GM18498 (cell line): ENCODE data around the gene WDR83.
"Not testable (repeated sequence)": the region's sequence is repeated elsewhere in the genome, so short reads cannot be mapped to it uniquely, and the experiment has no call there.

Source experiments
- ATAC-seq: cut with Tn5 transposase; IDR thresholded peaks from one replicate; pipeline ENCODE4 v1.9.1; 2021; ENCODE audit warnings: mild to moderate bottlenecking, moderate library complexity; ENCODE audit not compliant: unreplicated experiment

The WDR83 gene, protein sequence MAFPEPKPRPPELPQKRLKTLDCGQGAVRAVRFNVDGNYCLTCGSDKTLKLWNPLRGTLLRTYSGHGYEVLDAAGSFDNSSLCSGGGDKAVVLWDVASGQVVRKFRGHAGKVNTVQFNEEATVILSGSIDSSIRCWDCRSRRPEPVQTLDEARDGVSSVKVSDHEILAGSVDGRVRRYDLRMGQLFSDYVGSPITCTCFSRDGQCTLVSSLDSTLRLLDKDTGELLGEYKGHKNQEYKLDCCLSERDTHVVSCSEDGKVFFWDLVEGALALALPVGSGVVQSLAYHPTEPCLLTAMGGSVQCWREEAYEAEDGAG

DNA sequence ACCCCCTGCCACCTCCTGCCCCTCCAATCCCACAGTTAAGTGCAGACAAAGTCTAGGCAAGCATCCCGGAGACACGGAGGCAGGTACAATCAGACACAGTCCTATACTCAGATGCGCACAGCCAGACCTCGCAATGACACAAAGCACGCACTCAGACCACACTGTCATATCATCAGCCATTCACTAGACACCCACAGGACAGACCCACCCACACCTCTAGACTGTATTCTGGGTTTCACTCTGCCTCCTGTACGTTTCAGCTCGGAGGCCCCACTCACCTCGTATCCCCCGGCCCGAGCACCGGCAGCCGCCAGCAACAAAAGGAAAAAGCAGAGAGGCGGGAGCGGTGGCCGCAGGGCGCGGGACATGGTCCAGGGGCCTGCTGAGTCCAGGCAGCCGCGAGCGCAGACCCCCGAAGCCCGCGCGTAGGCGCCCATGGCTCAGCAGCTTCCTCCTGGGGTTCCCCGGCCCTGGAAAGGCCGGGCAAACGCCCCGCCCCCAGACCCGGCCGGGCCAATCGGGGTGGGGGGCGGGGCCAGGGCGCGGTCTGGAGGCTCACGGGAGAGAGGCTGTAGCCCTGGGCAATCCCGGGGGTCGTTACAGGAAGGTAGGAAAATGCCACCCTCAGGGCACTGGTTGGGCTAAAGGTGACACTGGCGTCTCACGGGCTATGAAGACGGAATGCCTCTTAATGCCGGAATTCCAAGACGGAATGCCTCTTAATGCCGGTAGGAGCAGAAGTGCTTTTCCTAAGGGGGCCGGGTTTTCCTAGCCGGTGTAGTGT, at the start of gene WDR83, which contains the start of gene MAN2B1:
WDR83 (plus strand) TSS at position 543 of the 784 bp plus-strand sequence. CDS start 2,984 bp downstream, outside the sequence.
MAN2B1 (minus strand) TSS at position 478 of the 784 bp plus-strand sequence; CDS start at position 437, 41 bp downstream.
- peak; percentile 57 for ATAC-seq

DNA sequence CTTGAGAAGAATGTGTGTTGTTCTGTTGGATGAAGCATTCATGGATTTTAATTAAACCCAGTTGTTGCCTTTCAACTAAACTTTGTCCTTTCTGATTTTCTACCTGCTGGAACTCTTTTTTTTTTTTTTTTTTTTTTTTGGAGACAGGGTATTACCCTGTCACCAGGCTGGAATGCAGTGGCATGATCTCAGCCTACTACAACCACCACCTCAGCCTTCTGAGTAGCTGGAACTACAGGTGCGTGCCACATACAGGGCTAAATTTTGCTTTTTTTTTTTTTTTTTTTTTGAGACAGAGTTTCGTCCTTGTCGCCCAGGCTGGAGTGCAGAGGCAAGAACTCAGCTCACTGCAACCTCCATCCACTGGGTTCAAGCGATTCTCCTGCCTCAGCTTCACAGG, 49.0 kb upstream of the WDR83 start:
- ATAC-seq: no peak

DNA sequence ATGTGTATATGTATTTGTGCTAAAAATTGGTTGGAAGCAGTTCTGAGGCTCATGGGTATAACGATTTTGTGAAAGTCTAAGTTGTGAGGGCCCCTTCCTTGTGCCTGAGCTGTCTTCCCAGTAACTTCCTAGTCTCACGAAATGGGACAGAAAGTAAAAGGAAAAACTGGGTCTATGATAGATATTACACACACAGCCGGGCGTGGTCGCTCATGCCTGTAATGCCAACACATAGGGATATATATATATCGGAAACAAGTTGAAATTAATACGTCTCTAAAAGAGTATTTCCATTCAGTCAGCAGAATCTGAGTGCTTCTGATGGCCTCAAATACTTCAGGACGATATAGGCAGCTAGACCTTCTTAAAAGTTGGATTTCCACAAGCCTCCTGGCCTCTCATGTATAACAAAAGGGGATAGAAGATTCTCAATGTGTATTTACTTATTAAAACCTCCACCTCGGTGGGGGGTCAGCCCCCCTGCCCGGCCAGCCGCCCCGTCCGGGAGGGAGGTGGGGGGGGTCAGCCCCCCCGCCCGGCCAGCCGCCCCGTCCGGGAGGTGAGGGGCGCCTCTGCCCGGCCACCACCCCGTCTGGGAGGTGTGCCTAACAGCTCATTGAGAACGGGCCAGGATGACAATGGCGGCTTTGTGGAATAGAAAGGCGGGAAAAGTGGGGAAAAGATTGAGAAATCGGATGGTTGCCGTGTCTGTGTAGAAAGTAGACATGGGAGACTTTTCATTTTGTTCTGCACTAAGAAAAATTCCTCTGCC, 45.2 kb upstream of the WDR83 start:
- ATAC-seq: not testable (repeated sequence)

- ATAC-seq: no peak
Measured at GRCh38 chr19:12623361-12624031, 43.1 kb upstream of the WDR83 start.

- ATAC-seq: no peak
Measured at GRCh38 chr19:12626958-12627357, 39.6 kb upstream of the WDR83 start.

- ATAC-seq: no peak
Measured at GRCh38 chr19:12628040-12629022, 38.3 kb upstream of the WDR83 start.

- ATAC-seq: no peak
Measured at GRCh38 chr19:12629215-12629614, 37.4 kb upstream of the WDR83 start.

DNA sequence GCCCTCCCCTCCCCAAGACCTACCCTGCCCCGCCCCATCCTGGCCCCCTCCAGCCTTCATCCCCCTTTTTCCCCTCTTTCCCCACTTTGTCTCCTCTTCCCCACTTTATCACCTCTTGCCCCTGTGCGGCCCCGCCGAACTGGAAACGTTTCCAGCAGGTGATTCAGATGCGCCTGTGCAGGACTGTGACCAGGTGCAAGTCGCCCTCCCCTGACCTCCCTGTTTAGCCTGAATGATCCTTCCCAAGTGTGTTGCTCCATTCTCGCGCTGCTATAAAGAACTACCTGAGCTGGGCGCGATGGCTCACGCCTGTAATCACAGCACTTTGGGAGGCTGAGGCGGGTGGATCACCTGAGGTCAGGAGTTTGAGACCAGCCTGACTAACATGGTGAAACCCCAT, 30.0 kb upstream of the WDR83 start:
- no peak for ATAC-seq

GRCh38 chr19:12638611-12639182, 27.9 kb upstream of the WDR83 start:
- ATAC-seq: no peak

DNA sequence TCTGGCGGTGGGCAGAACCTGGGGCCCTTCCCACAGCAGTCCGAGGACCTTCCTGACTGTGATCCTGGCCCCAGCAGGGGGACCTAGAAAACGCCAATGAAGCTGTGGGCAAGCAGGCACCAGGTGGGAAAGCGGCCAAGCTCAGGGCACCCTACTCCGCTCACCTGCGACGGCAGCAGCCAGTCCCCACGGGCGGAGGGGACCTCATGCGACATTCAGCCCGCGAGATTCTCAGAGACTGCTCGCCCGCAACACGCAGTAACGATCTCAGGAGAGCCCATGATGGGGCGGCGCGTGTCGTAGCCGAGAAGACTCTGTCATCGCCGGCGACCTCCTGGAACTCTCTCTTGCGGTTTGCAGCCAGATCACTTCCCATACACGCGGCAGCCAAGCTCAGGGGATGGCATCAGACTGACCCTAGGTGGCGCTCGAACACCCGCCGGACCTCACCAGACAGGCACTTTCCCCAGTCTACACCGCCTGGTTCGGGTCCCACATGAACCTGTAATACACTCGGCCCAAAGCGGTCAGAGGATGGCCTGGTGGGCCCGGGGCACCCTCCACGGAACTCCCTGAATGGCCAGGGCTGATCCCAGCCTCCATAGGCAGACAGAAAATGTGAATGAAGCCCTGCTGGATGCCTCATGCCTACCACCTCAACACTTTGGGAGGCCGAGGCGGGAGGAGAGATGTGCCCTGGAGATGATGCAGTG, 26.6 kb upstream of the WDR83 start:
- ATAC-seq: no peak

DNA sequence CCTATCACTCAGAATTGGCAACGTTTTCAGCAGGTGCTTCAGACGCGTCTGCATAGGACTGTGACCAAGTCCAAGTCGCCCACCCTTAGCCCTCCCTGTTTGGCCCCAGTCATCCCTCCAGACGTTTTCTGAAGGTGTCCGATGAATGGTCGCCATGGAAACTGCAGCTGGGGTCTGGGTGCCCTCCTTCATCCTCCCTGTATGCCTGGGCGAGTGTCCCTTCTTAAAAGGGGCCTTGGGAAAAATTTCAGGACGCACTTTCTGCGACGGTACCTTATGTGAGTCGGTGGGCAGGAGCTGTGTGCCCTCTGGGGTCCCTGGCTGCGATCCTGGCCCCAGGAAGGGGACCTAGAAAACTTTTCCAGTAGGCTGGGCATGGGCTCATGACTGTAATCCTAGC, 25.2 kb upstream of the WDR83 start:
- ATAC-seq: no peak

DNA sequence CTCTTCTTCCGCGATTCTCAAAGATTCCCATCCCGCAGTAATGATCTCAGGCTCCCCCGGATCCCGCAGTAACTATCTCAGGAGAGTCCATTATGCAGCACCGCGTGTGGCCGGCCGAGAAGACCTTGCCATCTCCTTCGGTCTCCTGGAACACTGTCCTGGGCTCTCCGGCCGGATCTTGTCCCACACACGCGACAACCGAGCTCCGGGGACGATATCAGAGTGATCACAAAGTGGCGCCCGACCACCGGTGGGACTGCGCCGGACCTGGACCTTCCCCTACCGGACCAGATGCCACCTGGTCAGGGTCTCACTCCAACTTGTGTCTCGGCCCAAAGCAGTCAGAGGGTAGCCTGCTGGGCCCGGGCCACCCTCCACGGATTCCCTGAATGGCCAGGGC, 24.1 kb upstream of the WDR83 start:
- ATAC-seq: no peak

DNA sequence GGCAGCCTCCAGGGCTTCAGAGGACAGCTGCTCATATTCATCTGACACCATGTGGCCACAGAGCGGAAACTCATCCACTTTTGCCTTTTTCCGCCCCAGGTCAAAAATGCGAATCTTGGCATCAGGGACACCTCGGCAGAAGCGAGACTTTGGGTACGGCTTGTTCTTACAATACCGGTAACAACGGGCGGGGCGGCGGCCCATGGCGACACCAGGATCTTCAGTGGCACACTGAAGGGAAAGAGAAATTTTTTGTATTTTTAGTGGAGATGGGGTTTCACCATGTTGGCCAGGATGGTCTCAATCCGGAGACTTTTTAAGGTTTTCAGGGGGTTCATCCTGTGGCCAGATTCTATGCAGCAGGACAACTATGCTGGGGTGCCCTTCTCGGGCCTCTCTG, 22.9 kb upstream of the WDR83 start:
- ATAC-seq: not testable (repeated sequence)

GRCh38 chr19:12646551-12646950, 20.1 kb upstream of the WDR83 start:
- ATAC-seq: no peak

GRCh38 chr19:12647047-12647446, 19.6 kb upstream of the WDR83 start:
- ATAC-seq: no peak

DNA sequence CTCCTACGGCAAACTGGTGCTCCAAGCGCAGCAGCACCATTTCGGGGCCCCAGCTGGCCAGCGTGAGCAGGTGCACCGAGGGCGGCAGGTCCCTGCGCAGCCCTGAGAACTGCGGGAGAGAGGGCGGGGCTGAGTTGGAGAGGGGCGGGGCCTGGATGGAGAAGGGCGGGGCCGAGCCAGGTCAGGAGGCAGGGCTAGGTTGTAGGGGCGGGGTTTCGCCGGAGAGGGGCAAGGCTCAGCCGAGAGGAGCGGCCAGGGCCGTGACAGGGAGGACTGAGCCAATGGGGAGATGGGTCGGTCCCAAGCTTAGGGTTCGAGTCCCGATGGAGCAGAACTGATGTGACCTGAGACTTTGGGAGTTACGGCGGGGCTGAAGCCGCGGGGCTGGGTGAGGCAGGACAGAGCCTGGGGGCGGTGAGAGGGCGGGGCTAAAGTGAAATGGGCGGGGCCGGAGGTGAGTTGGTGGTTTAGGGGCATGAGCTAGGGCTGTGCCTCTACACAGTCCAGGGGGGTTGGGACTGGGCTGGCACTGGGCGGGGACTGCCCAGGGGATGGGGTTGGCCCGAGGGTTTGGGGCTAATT, 19.0 kb upstream of the WDR83 start:
- ATAC-seq: no peak

DNA sequence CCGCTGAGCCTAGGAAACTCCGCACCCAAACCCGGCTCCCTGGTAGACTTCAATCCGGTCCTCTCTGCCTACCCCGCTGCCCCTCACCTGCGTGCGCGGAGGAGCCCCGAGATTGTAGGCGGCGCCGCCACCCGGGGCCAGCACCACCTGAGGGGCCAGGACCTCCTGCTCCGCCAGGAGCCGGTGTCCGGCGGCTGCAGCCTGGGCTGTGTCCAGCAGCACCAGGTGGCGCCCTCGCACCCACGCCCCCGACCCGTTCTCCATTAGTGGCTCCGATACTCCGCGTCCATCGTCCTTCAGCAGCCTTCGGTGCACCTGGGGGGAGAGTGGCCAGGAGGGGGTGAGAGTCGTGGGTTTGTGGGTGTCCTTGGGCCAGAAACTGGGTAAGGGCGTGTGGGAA, 18.5 kb upstream of the WDR83 start:
- ATAC-seq: no peak

DNA sequence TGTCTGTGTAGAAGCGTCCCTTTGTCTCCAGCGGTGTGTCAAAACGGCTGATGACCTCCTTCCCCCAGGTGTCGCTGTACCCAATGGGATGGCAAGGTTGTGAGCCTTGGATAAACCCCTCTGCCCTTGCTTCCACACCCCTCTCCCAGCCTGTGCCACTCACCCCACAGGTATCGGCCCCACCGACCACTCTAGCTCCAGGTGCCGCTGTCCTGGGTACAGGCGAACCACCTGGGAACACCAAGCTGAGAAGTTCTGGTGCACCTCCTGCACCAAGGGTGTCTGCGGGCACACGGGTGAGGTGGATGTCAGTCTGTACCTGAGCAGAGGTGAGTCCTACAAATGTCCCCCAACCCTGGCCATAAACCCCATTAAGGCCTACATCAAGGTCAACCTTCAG, 16.7 kb upstream of the WDR83 start:
- ATAC-seq: no peak
